ENCODE measurements around the gene UBASH3A.

The UBASH3A gene

GRCh38 chr21:42461881-42462877, 58.5 kb downstream of the UBASH3A start:
- H3K27me3 ChIP-seq (ENCODE audit: insufficient read depth, insufficient read length): no peaks in the 10 kb centered on the region
- H3K4me3 ChIP-seq (ENCODE audit: insufficient read length, low read depth): no peak overlapping the region
- TF ChIP-seq SUZ12 (IDR thresholded peaks at IDR 0.05; ENCODE audit: extremely low read depth, insufficient read depth, insufficient read length) (no peak), ZNF274 (IDR thresholded peaks at IDR 0.05; ENCODE audit: low read depth, low read length) (no peak), YY1 (IDR thresholded peaks at IDR 0.05; ENCODE audit: insufficient read depth, insufficient read length) (no peak)
- peaks cover 28% of the 10 kb centered on the region; the same call in 1 of the 2 replicates for H3K9me3 ChIP-seq (ENCODE audit: insufficient read depth, low read length)
- DNase-seq (ENCODE audit: low read depth, low spot score): no peak
- no peaks in the 10 kb centered on the region for H3K36me3 ChIP-seq (ENCODE audit: insufficient read depth, insufficient read length, low read length)
- H3K4me1 ChIP-seq (ENCODE audit: insufficient read depth, insufficient read length): peaks cover 8% of the 10 kb centered on the region
- no peak overlapping the region for H3K9ac ChIP-seq (ENCODE audit: insufficient read length, low read depth)

GRCh38 chr21:42463861-42464515, 60.3 kb downstream of the UBASH3A start:
- H3K9me3 ChIP-seq (ENCODE audit: insufficient read depth, low read length): peaks cover 19% of the 10 kb centered on the region; the same call in 1 of the 2 replicates
- H3K9ac ChIP-seq (ENCODE audit: insufficient read length, low read depth): no peak overlapping the region
- DNase-seq (ENCODE audit: low read depth, low spot score): no peak
- no peaks in the 10 kb centered on the region for H3K36me3 ChIP-seq (ENCODE audit: insufficient read depth, insufficient read length, low read length)
- no peak overlapping the region for H3K4me3 ChIP-seq (ENCODE audit: insufficient read length, low read depth)
- H3K27me3 ChIP-seq (ENCODE audit: insufficient read depth, insufficient read length): no peaks in the 10 kb centered on the region
- TF ChIP-seq ZNF274 (IDR thresholded peaks at IDR 0.05; ENCODE audit: low read depth, low read length) (no peak), SUZ12 (IDR thresholded peaks at IDR 0.05; ENCODE audit: extremely low read depth, insufficient read depth, insufficient read length) (no peak), YY1 (IDR thresholded peaks at IDR 0.05; ENCODE audit: insufficient read depth, insufficient read length) (no peak)
- H3K4me1 ChIP-seq (ENCODE audit: insufficient read depth, insufficient read length): peaks cover 9% of the 10 kb centered on the region

- no peak for DNase-seq (ENCODE audit: low read depth, low spot score)
- H3K4me1 ChIP-seq (ENCODE audit: insufficient read depth, insufficient read length): peaks cover 9% of the 10 kb centered on the region
- TF ChIP-seq YY1 (IDR thresholded peaks at IDR 0.05; ENCODE audit: insufficient read depth, insufficient read length): no peak
- TF ChIP-seq SUZ12 (IDR thresholded peaks at IDR 0.05; ENCODE audit: extremely low read depth, insufficient read depth, insufficient read length): no peak
- TF ChIP-seq ZNF274 (IDR thresholded peaks at IDR 0.05; ENCODE audit: low read depth, low read length): no peak
- no peaks in the 10 kb centered on the region for H3K27me3 ChIP-seq (ENCODE audit: insufficient read depth, insufficient read length)
- H3K9me3 ChIP-seq (ENCODE audit: insufficient read depth, low read length): peaks cover 11% of the 10 kb centered on the region; the same call in 1 of the 2 replicates
- H3K4me3 ChIP-seq (ENCODE audit: insufficient read length, low read depth): no peak overlapping the region
- H3K9ac ChIP-seq (ENCODE audit: insufficient read length, low read depth): no peak overlapping the region
- H3K36me3 ChIP-seq (ENCODE audit: insufficient read depth, insufficient read length, low read length): no peaks in the 10 kb centered on the region
These were observed 61.5 kb downstream of the UBASH3A start for GRCh38 chr21:42465008-42465802.

- peaks cover 6% of the 10 kb centered on the region; the same call in 1 of the 2 replicates for H3K9me3 ChIP-seq (ENCODE audit: insufficient read depth, low read length)
- no peak for DNase-seq (ENCODE audit: low read depth, low spot score)
- H3K36me3 ChIP-seq (ENCODE audit: insufficient read depth, insufficient read length, low read length): no peaks in the 10 kb centered on the region
- H3K4me3 ChIP-seq (ENCODE audit: insufficient read length, low read depth): no peak overlapping the region
- no peaks in the 10 kb centered on the region for H3K27me3 ChIP-seq (ENCODE audit: insufficient read depth, insufficient read length)
- no peak overlapping the region for H3K9ac ChIP-seq (ENCODE audit: insufficient read length, low read depth)
- TF ChIP-seq ZNF274 (IDR thresholded peaks at IDR 0.05; ENCODE audit: low read depth, low read length): no peak
- TF ChIP-seq YY1 (IDR thresholded peaks at IDR 0.05; ENCODE audit: insufficient read depth, insufficient read length): no peak
- TF ChIP-seq SUZ12 (IDR thresholded peaks at IDR 0.05; ENCODE audit: extremely low read depth, insufficient read depth, insufficient read length): no peak
- peaks cover 9% of the 10 kb centered on the region for H3K4me1 ChIP-seq (ENCODE audit: insufficient read depth, insufficient read length)
These were observed 62.1 kb downstream of the UBASH3A start for GRCh38 chr21:42465803-42466127.

- Histone ChIP-seq H3K27me3 (ENCODE audit: insufficient read depth, insufficient read length) (no peaks in the 10 kb centered on the region), H3K4me3 (ENCODE audit: insufficient read length, low read depth) (no peak overlapping the region), H3K9me3 (ENCODE audit: insufficient read depth, low read length) (no peaks in the 10 kb centered on the region; the same call in 1 of the 2 replicates), H3K4me1 (ENCODE audit: insufficient read depth, insufficient read length) (peaks cover 9% of the 10 kb centered on the region), H3K9ac (ENCODE audit: insufficient read length, low read depth) (no peak overlapping the region), H3K36me3 (ENCODE audit: insufficient read depth, insufficient read length, low read length) (no peaks in the 10 kb centered on the region)
- no peak for DNase-seq (ENCODE audit: low read depth, low spot score)
- TF ChIP-seq SUZ12 (IDR thresholded peaks at IDR 0.05; ENCODE audit: extremely low read depth, insufficient read depth, insufficient read length) (no peak), YY1 (IDR thresholded peaks at IDR 0.05; ENCODE audit: insufficient read depth, insufficient read length) (no peak), ZNF274 (IDR thresholded peaks at IDR 0.05; ENCODE audit: low read depth, low read length) (no peak)
These were observed 63.0 kb downstream of the UBASH3A start for GRCh38 chr21:42466700-42467099.

- no peak for TF ChIP-seq YY1 (IDR thresholded peaks at IDR 0.05; ENCODE audit: insufficient read depth, insufficient read length)
- TF ChIP-seq SUZ12 (IDR thresholded peaks at IDR 0.05; ENCODE audit: extremely low read depth, insufficient read depth, insufficient read length): no peak
- no peak for TF ChIP-seq ZNF274 (IDR thresholded peaks at IDR 0.05; ENCODE audit: low read depth, low read length)
- Histone ChIP-seq H3K36me3 (ENCODE audit: insufficient read depth, insufficient read length, low read length) (no peaks in the 10 kb centered on the region), H3K9ac (ENCODE audit: insufficient read length, low read depth) (no peak overlapping the region), H3K4me3 (ENCODE audit: insufficient read length, low read depth) (no peak overlapping the region), H3K27me3 (ENCODE audit: insufficient read depth, insufficient read length) (no peaks in the 10 kb centered on the region), H3K9me3 (ENCODE audit: insufficient read depth, low read length) (no peaks in the 10 kb centered on the region; the same call in 1 of the 2 replicates), H3K4me1 (ENCODE audit: insufficient read depth, insufficient read length) (peaks cover 6% of the 10 kb centered on the region)
- DNase-seq (ENCODE audit: low read depth, low spot score): no peak
These were observed 63.7 kb downstream of the UBASH3A start for GRCh38 chr21:42467140-42467983.
